HG03520 (cell line): ENCODE results near the gene NARS2.
A peak's percentile ranks its signal among the peaks of the same experiment; 100 is the strongest.
"Not testable (repeated sequence)": the region's sequence is repeated elsewhere in the genome, so short reads cannot be mapped to it uniquely, and the experiment has no call there.

Experiments
- ATAC-seq: cut with Tn5 transposase; IDR thresholded peaks from one replicate; pipeline ENCODE4 v1.9.1; 2021; ENCODE audit warnings: mild to moderate bottlenecking, moderate library complexity; ENCODE audit not compliant: unreplicated experiment

The NARS2 gene

GRCh38 chr11:78493413-78493975 is 81.2 kb downstream of the NARS2 start:
- no peak for ATAC-seq

GRCh38 chr11:78492973-78493372 is 81.7 kb downstream of the NARS2 start:
- ATAC-seq: no peak

GRCh38 chr11:78489184-78489583 is 85.5 kb downstream of the NARS2 start:
- no peak for ATAC-seq

- no peak for ATAC-seq
Measured at GRCh38 chr11:78478536-78478935, 96.1 kb downstream of the NARS2 start.

GRCh38 chr11:78476066-78476465 is 98.6 kb downstream of the NARS2 start:
- no peak for ATAC-seq

- ATAC-seq: no peak
Measured at GRCh38 chr11:78474451-78474850, 100.2 kb downstream of the NARS2 start.

GRCh38 chr11:78472905-78473304 is 101.8 kb downstream of the NARS2 start:
- ATAC-seq: no peak

- no peak for ATAC-seq
Measured at GRCh38 chr11:78472382-78472781, 102.3 kb downstream of the NARS2 start.

- ATAC-seq: no peak
Measured at GRCh38 chr11:78470861-78471442, 103.7 kb downstream of the NARS2 start.

GRCh38 chr11:78469896-78470295 is 104.8 kb downstream of the NARS2 start:
- ATAC-seq: no peak

GRCh38 chr11:78467931-78468330 is 106.7 kb downstream of the NARS2 start:
- ATAC-seq: no peak

GRCh38 chr11:78467370-78467769 is 107.3 kb downstream of the NARS2 start:
- ATAC-seq: no peak

- ATAC-seq: peak; percentile 98
Measured at GRCh38 chr11:78465169-78465942, 109.3 kb downstream of the NARS2 start.

GRCh38 chr11:78464787-78465168 is 109.9 kb downstream of the NARS2 start:
- ATAC-seq: not testable (repeated sequence)

GRCh38 chr11:78460471-78460870 is 114.2 kb downstream of the NARS2 start:
- ATAC-seq: no peak

- ATAC-seq: no peak
Measured at GRCh38 chr11:78459738-78460137, 114.9 kb downstream of the NARS2 start.

- ATAC-seq: no peak
Measured at GRCh38 chr11:78457448-78457847, 117.2 kb downstream of the NARS2 start.

GRCh38 chr11:78453140-78453935 is 121.3 kb downstream of the NARS2 start:
- no peak for ATAC-seq

- ATAC-seq: no peak
Measured at GRCh38 chr11:78451371-78452150, 123.1 kb downstream of the NARS2 start.

GRCh38 chr11:78450866-78451265 is 123.8 kb downstream of the NARS2 start:
- ATAC-seq: no peak

GRCh38 chr11:78449866-78450265 is 124.8 kb downstream of the NARS2 start:
- no peak for ATAC-seq
